Gastrocnemius medialis (tissue), 4 donors: ENCODE data around the gene TCTN1. TPM values are rescaled to one million over a fixed set of nuclear protein-coding genes. Genes with fewer than 3 reads are reported as not detected.

Source experiments
- ATAC-seq, 2 donors: fragments of 150-250 bp; one replicate each; pipeline ENCODE4 v1.9.1; 2016
- DNase-seq, 2 donors: peaks; one replicate each; pipeline ENCODE4 v3.0.0-alpha.2; 2019
- H3K27ac ChIP-seq, 4 donors: fragments of 200-600 bp; sonication (generic); 1 replicate in 1 of 4; 2 replicates in 3 of 4; pipeline ENCODE4 v1.5.1; 2016 to 2018; ENCODE audit warnings: mild to moderate bottlenecking in 2 of 4, moderate library complexity in 1 of 4
- H3K27me3 ChIP-seq, 3 donors: fragments of 200-600 bp; sonication (generic) in 2 of 3; 1 replicate in 1 of 3; 2 replicates in 2 of 3; pipeline versions ENCODE4 v1.5.1 to v1.6.0; 2016 to 2019; ENCODE audit warnings: mild to moderate bottlenecking in 1 of 3, moderate library complexity in 1 of 3
- H3K36me3 ChIP-seq, 2 donors: fragments of 200-600 bp; sonication (generic) in 1 of 2; one replicate each; pipeline ENCODE4 v1.5.1; 2017 to 2018
- H3K4me1 ChIP-seq, 2 donors: fragments of 200-600 bp; sonication (generic) in 1 of 2; one replicate each; pipeline ENCODE4 v1.5.1; 2016 to 2017; ENCODE audit warnings: mild to moderate bottlenecking in 2 of 2
- H3K4me3 ChIP-seq, 4 donors: fragments of 200-600 bp; sonication (generic) in 3 of 4; 1 replicate in 1 of 4; 2 replicates in 3 of 4; pipeline ENCODE4 v1.5.1; 2016 to 2019; ENCODE audit warnings: mild to moderate bottlenecking in 2 of 4
- H3K9me3 ChIP-seq, 3 donors: fragments of 200-600 bp; sonication (generic) in 2 of 3; 1 replicate in 1 of 3; 2 replicates in 2 of 3; pipeline ENCODE4 v1.5.1; 2016 to 2019
- POLR2A ChIP-seq, 2 donors: fragments of 450-650 bp; IDR thresholded peaks; one replicate each; pipeline ENCODE4 v1.6.1; 2017; ENCODE audit warnings: antibody characterized with exemption in 2 of 2, mild to moderate bottlenecking in 2 of 2, moderate library complexity in 2 of 2
- in situ Hi-C, 4 donors: fragments of 200-750 bp; cut with MboI; loops; one replicate each; pipeline versions ENCODE4 v1.15.0 to v1.8.0; 2017; ENCODE audit warnings: low sequenced_read_pairs in 4 of 4
- intact Hi-C: fragments of 100-400 bp; cut with DNase I; formaldehyde crosslinking; loops from one replicate; pipeline ENCODE4 v1.15.1; 2023; ENCODE audit warnings: low total_unique reads
- total RNA-seq, 4 donors: library from RNA; depleted of rRNA; stranded (reverse); fragments of >200 nt; gene quantifications; one replicate each; pipeline versions ENCODE4 v1.1.0 to v1.2.3, GENCODE V29; 2016
- TF ChIP-seq, protein P1 (sequence below), 5 experiments: fragments of 450-650 bp in 3 of 5; fragments of 200-600 bp in 2 of 5; sonication (generic) in 2 of 5; IDR thresholded peaks in 4 of 5; conservative IDR thresholded peaks in 1 of 5; 1 replicate in 4 of 5; 2 replicates in 1 of 5; pipeline ENCODE4 v1.5.1; 2016 to 2019; ENCODE audit warnings: antibody characterized with exemption in 5 of 5, mild to moderate bottlenecking in 3 of 5, moderate library complexity in 3 of 5

The TCTN1 gene
- total RNA-seq, 4 donors from 2014 or later = 4.7 to 30.8 (median 22.7) TPM

- Histone ChIP-seq H3K9me3 (no peaks in the 10 kb centered on the region), H3K36me3 (no peaks in the 10 kb centered on the region), H3K27ac (no peak overlapping the region), H3K4me3 (no peak overlapping the region), H3K4me1 (no peaks in the 10 kb centered on the region), H3K27me3 (no peaks in the 10 kb centered on the region)
- intact Hi-C loops = no loop called here
- DNase-seq (no peak), ATAC-seq (no peak)
- TF ChIP-seq, protein P1, sequence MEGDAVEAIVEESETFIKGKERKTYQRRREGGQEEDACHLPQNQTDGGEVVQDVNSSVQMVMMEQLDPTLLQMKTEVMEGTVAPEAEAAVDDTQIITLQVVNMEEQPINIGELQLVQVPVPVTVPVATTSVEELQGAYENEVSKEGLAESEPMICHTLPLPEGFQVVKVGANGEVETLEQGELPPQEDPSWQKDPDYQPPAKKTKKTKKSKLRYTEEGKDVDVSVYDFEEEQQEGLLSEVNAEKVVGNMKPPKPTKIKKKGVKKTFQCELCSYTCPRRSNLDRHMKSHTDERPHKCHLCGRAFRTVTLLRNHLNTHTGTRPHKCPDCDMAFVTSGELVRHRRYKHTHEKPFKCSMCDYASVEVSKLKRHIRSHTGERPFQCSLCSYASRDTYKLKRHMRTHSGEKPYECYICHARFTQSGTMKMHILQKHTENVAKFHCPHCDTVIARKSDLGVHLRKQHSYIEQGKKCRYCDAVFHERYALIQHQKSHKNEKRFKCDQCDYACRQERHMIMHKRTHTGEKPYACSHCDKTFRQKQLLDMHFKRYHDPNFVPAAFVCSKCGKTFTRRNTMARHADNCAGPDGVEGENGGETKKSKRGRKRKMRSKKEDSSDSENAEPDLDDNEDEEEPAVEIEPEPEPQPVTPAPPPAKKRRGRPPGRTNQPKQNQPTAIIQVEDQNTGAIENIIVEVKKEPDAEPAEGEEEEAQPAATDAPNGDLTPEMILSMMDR (IDR thresholded peaks at IDR 0.05 in 4 of 5, conservative IDR thresholded peaks at IDR 0.05 in 1 of 5) = no peak
- TF ChIP-seq POLR2A (IDR thresholded peaks at IDR 0.05) = no peak
- in situ Hi-C loops = no loop called here
Measured at GRCh38 chr12:110669193-110669502, 55.2 kb downstream of the TCTN1 start.

DNA sequence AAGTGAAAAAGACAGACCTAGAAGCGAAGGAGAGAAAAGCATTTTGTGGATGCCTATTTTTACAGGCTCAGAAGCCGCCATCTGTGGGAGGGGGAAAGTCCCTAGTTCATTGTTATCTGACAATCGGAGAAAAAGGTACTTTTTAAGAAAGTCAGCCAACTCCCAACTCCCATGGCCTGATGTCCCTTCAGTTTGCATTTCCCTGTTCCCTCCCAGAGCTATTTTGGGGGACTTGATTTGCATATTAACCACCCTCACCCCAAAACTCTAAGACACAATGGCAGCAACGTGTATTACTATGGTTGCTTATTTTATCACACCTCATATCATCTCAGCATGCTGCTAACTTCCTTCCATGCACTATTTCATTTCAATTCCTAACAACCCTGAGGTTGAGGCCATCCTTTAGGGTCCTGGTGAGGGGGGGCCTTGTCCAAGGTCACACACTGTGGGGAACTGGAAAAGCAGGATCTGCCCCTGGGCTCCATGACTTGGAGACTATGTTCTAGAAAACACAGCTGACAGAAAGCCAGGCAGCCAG is 56.3 kb downstream of the TCTN1 start:
- intact Hi-C loops (no loop called here), in situ Hi-C loops (no loop called here)
- Histone ChIP-seq H3K4me1 (no peaks in the 10 kb centered on the region), H3K36me3 (no peaks in the 10 kb centered on the region), H3K27me3 (no peaks in the 10 kb centered on the region), H3K4me3 (no peak overlapping the region), H3K9me3 (no peaks in the 10 kb centered on the region), H3K27ac (no peak overlapping the region)
- no peak for ATAC-seq
- no peak for TF ChIP-seq POLR2A (IDR thresholded peaks at IDR 0.05)
- TF ChIP-seq, protein P1 (IDR thresholded peaks at IDR 0.05 in 4 of 5, conservative IDR thresholded peaks at IDR 0.05 in 1 of 5) = no peak
- DNase-seq = no peak

GRCh38 chr12:110676171-110676570 is 62.2 kb downstream of the TCTN1 start:
- intact Hi-C loops (no loop called here), in situ Hi-C loops (no loop called here)
- TF ChIP-seq POLR2A (IDR thresholded peaks at IDR 0.05) = no peak
- TF ChIP-seq, protein P1 (IDR thresholded peaks at IDR 0.05 in 4 of 5, conservative IDR thresholded peaks at IDR 0.05 in 1 of 5) = no peak
- no peaks in the 10 kb centered on the region for H3K36me3 ChIP-seq
- H3K27ac ChIP-seq = no peak overlapping the region
- no peak for DNase-seq
- no peak overlapping the region for H3K4me3 ChIP-seq
- peaks cover 0 to 11% of the 10 kb centered on the region in 2 donors for H3K4me1 ChIP-seq
- H3K27me3 ChIP-seq = no peaks in the 10 kb centered on the region
- no peak for ATAC-seq
- H3K9me3 ChIP-seq = no peaks in the 10 kb centered on the region

DNA sequence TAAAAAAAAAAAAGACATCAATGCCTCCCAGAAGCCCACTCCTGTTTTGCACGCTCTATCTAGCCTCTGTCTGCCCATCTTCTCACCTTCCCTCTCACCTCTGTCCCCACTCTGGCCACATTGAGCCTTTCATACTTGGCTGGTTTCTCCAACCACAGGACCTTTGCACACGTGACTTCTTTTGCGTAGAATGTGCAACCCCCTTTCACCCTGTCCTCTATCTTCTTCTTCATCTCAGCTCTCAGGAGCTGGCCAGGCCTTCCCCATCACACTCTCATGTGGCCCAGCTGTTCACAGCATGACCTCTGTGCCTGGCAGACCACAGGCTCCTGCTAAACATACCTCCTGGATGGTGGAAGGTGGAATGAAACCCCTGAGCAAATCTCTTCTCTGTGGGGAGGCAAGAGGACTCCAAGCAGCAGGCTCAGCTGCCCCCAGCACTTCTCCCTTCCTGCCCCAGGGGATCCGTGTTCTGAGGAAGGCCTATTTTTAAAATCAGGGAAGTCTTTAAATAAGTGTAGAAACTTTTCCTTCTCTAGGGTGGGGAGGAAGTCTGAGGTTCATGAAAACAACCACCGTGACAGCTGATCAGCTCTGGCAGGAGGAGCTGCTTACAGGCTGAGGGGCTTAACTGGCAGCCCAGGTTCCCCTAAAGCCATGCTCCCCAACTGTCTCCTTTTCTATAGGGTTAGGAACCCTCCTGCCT is 63.4 kb downstream of the TCTN1 start:
- Histone ChIP-seq H3K4me3 (no peak overlapping the region), H3K4me1 (peaks cover 0 to 11% of the 10 kb centered on the region in 2 donors), H3K9me3 (no peaks in the 10 kb centered on the region), H3K36me3 (no peaks in the 10 kb centered on the region), H3K27ac (peak overlapping the region; percentile 36 to 61 (median 50)), H3K27me3 (no peaks in the 10 kb centered on the region)
- DNase-seq (peak in 1 of 2 donors; percentile 18), ATAC-seq (peak; percentile 36 to 63)
- intact Hi-C loops = no loop called here
- in situ Hi-C loops = no loop called here
- TF ChIP-seq POLR2A (IDR thresholded peaks at IDR 0.05) = no peak
- TF ChIP-seq, protein P1 (IDR thresholded peaks at IDR 0.05 in 4 of 5, conservative IDR thresholded peaks at IDR 0.05 in 1 of 5) = no peak
